H1 (cell line): ENCODE measurements around the gene RAB5B. TPM values are rescaled to one million over a fixed set of nuclear protein-coding genes. Genes with fewer than 3 reads are reported as not detected.

Experiments used
- ATF2 ChIP-seq: IDR thresholded peaks from 2 replicates; pipeline ENCODE4 v1.6.1; 2012; ENCODE audit warnings: low read length, inconsistent platforms
- BCL11A ChIP-seq, 2 experiments: IDR thresholded peaks; one replicate each; pipeline ENCODE4 v1.6.1; 2011; ENCODE audit warnings: low read depth in 2 of 2, low read length in 2 of 2, mild to moderate bottlenecking in 2 of 2
- BRCA1 ChIP-seq: IDR thresholded peaks from 2 replicates; pipeline ENCODE4 v1.6.1; 2012; ENCODE audit warnings: low read depth, low read length, improper control_type of control experiment
- CBX5 ChIP-seq: fragments of 300-800, 300-1000 bp; sonication (generic); IDR thresholded peaks from 2 replicates; pipeline ENCODE4 v1.7.1; 2016; ENCODE audit warnings: antibody characterized with exemption, low read length, low read depth
- CHD7 ChIP-seq: fragments of 300-600 bp; sonication (generic); IDR thresholded peaks from 2 replicates; pipeline ENCODE4 v1.7.1; 2012; ENCODE audit warnings: low read length, moderate library complexity, mild to moderate bottlenecking, inconsistent platforms; ENCODE audit not compliant: insufficient replicate concordance
- HDAC2 ChIP-seq, 2 experiments: fragments of 300-600 bp in 1 of 2; sonication (generic) in 1 of 2; IDR thresholded peaks; 2 replicates each; pipeline ENCODE4 v1.6.1; 2011 to 2012; ENCODE audit warnings: low read depth in 2 of 2, low read length in 2 of 2, mild to moderate bottlenecking in 2 of 2, moderate library complexity in 2 of 2, borderline replicate concordance in 1 of 2, inconsistent platforms in 1 of 2
- NRF1 ChIP-seq: IDR thresholded peaks from 2 replicates; pipeline ENCODE4 v1.6.1; 2011; ENCODE audit warnings: mild to moderate bottlenecking, low read depth, low read length, improper control_type of control experiment
- RAD21 ChIP-seq, 2 experiments: IDR thresholded peaks in 1 of 2; conservative IDR thresholded peaks in 1 of 2; 2 replicates each; pipeline ENCODE4 v1.6.1; 2011; ENCODE audit warnings: low read depth in 2 of 2, low read length in 2 of 2, improper control_type of control experiment in 1 of 2, inconsistent platforms in 1 of 2, mild to moderate bottlenecking in 1 of 2, moderate library complexity in 1 of 2
- polyA plus RNA-seq, 7 experiments: library from polyadenylated mRNA; depleted of rRNA in 3 of 7; stranded (reverse) in 5 of 7; unstranded in 2 of 7; fragments of >200 nt in 5 of 7; fragments of 200-250 nt in 2 of 7; gene quantifications; 1 replicate in 5 of 7; 2 replicates in 1 of 7; 4 replicates in 1 of 7; pipeline versions ENCODE4 v1.2.1 to v1.2.3, GENCODE V29; 2011 to 2013; ENCODE audit warnings: missing spikeins in 2 of 7, mixed read lengths in 2 of 7
- total RNA-seq: library from RNA; stranded (reverse); fragmentation: NEBNext Ultra II Directional; extraction: Animal tissue kit (Norgen Biotek cat#: 25700); gene quantifications from 2 replicates; pipeline ENCODE4 v1.2.1, GENCODE V29; 2021

Gene RAB5B
- total and polyA plus RNA-seq, 2 of the 8 experiments (the other 6 are each of a cell fraction or from before 2014, with no cell fraction given) = 56.7 to 62.4 TPM

- no peak for TF ChIP-seq CHD7
- TF ChIP-seq BRCA1 = no peak
- TF ChIP-seq NRF1 = no peak
- TF ChIP-seq ATF2 = no peak
- TF ChIP-seq BCL11A (IDR thresholded peaks at IDR 0.05; ENCODE audit: low read depth in 2 of 2, low read length in 2 of 2) = no peak
- no peak for TF ChIP-seq CBX5
- no peak for TF ChIP-seq RAD21 (IDR thresholded peaks at IDR 0.05 in 1 of 2, conservative IDR thresholded peaks at IDR 0.05 in 1 of 2; ENCODE audit: low read depth in 2 of 2, low read length in 2 of 2)
- no peak for TF ChIP-seq HDAC2 (IDR thresholded peaks at IDR 0.05; ENCODE audit: borderline replicate concordance in 1 of 2, low read depth in 2 of 2, low read length in 2 of 2)
Observed at GRCh38 chr12:56017181-56017580, 43.3 kb downstream of the RAB5B start (continued).
